Thoracic aorta (tissue), 2 donors: ENCODE data around the gene SMYD2. TPM values are rescaled to one million over a fixed set of nuclear protein-coding genes. Genes with fewer than 3 reads are reported as not detected.

Experiments used
- ATAC-seq: fragments of 150-250 bp; one replicate; pipeline ENCODE4 v1.8.0; 2017; ENCODE audit warnings: low read depth; ENCODE audit not compliant: insufficient number of reproducible peaks, low FRiP score
- DNase-seq: peaks from one replicate; pipeline ENCODE4 v3.0.0-alpha.2; 2020; ENCODE audit warnings: low spot score
- H3K27ac ChIP-seq, 2 donors: fragments of 200-600 bp; sonication (generic); 1 replicate in 1 of 2; 2 replicates in 1 of 2; pipeline ENCODE4 v1.5.1; 2016; ENCODE audit warnings: mild to moderate bottlenecking in 2 of 2, moderate library complexity in 2 of 2
- H3K27me3 ChIP-seq: fragments of 200-600 bp; sonication (generic); replicated peaks from 2 replicates; pipeline ENCODE4 v1.6.0; 2016; ENCODE audit warnings: mild to moderate bottlenecking; ENCODE audit not compliant: insufficient read depth
- H3K36me3 ChIP-seq: fragments of 200-600 bp; sonication (generic); one replicate; pipeline ENCODE4 v1.5.1; 2016
- H3K4me1 ChIP-seq, 2 donors: fragments of 200-600 bp; sonication (generic); 1 replicate in 1 of 2; 2 replicates in 1 of 2; pipeline versions ENCODE4 v1.5.1 to v1.6.0; 2016; ENCODE audit warnings: low read depth in 2 of 2, mild to moderate bottlenecking in 1 of 2; ENCODE audit not compliant: control insufficient read depth in 1 of 2
- H3K4me3 ChIP-seq: fragments of 200-600 bp; sonication (generic); 2 replicates; pipeline ENCODE4 v1.5.1; 2016; ENCODE audit warnings: mild to moderate bottlenecking
- H3K9me3 ChIP-seq: fragments of 200-600 bp; sonication (generic); 2 replicates; pipeline ENCODE4 v1.5.1; 2016
- total RNA-seq, 2 donors: library from RNA; depleted of rRNA; stranded (reverse); fragments of >200 nt; gene quantifications; one replicate each; pipeline versions ENCODE4 v1.1.0 to v1.2.3, GENCODE V29; 2016
- TF ChIP-seq, protein P1 (sequence below): fragments of 200-600 bp; sonication (generic); IDR thresholded peaks from one replicate; pipeline ENCODE4 v1.5.1; 2019; ENCODE audit warnings: antibody characterized with exemption

SMYD2 gene
- total RNA-seq, 2 donors from 2014 or later, result 10.9 to 13.4 TPM

DNA sequence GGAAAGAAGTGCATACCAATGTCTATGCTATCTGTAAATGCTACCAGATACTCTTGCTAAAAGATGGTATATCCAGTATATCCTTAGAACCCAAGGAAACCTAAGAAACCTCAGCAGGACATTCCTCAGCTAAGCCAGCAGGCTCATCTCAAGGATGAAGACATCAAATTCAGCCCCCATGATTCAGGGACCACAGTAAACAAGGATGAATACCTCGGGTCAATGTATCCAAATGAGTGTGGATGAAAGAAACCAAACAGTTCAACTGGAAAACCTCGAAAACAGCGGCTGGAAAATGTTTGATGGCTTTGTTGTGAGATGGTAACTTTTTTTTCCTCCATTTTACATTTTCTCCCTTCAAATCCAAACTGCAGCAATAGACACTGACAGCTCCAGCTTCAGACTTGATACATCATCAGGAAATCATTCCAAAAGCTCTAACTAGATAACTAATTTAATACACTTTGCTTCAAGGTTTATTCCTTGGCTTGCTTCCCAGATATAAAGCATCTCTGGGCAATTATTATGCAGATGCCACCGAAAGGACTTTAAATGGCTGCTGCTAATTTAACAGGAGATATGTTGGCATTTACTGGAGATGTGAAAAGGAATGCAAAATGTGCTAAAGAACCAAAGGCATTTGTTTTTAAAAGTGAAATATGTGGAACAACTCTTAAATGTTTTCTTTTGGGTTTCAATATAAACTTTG is 73.6 kb downstream of the SMYD2 start:
- H3K27ac ChIP-seq, result no peak overlapping the region
- H3K4me3 ChIP-seq, result no peak overlapping the region
- H3K27me3 ChIP-seq, result no peaks in the 10 kb centered on the region
- no peaks in the 10 kb centered on the region for H3K4me1 ChIP-seq
- peaks cover 11% of the 10 kb centered on the region for H3K36me3 ChIP-seq
- no peaks in the 10 kb centered on the region for H3K9me3 ChIP-seq
- ATAC-seq (no peak), DNase-seq (no peak)
- TF ChIP-seq, protein P1, sequence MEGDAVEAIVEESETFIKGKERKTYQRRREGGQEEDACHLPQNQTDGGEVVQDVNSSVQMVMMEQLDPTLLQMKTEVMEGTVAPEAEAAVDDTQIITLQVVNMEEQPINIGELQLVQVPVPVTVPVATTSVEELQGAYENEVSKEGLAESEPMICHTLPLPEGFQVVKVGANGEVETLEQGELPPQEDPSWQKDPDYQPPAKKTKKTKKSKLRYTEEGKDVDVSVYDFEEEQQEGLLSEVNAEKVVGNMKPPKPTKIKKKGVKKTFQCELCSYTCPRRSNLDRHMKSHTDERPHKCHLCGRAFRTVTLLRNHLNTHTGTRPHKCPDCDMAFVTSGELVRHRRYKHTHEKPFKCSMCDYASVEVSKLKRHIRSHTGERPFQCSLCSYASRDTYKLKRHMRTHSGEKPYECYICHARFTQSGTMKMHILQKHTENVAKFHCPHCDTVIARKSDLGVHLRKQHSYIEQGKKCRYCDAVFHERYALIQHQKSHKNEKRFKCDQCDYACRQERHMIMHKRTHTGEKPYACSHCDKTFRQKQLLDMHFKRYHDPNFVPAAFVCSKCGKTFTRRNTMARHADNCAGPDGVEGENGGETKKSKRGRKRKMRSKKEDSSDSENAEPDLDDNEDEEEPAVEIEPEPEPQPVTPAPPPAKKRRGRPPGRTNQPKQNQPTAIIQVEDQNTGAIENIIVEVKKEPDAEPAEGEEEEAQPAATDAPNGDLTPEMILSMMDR, result no peak

DNA sequence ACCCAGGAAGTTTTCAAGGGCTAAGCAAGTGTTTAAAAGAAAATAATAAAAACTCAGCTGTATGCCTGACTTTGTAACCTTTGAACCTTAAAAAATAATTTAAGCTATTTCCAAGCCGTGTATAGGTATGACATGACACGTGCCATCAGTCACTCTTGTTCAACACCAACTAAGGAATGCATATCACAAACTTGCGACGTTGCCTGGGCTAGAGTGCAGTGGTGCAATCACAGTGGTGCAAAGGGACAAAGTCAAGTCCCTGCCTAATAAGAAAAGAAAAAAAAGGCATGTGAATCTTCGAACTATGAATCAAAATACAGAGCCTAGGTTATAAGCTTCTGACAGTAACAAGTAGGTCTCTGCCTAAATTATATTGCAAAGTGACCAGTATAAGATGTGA is 79.2 kb downstream of the SMYD2 start:
- TF ChIP-seq, protein P1, result no peak
- Histone ChIP-seq H3K36me3 (peaks cover 8% of the 10 kb centered on the region), H3K4me1 (peaks cover 5 to 34% of the 10 kb centered on the region in 2 donors), H3K4me3 (no peak overlapping the region), H3K9me3 (no peaks in the 10 kb centered on the region), H3K27me3 (no peaks in the 10 kb centered on the region), H3K27ac (no peak overlapping the region)
- DNase-seq (no peak), ATAC-seq (no peak)

GRCh38 chr1:214360525-214361164 is 79.7 kb downstream of the SMYD2 start:
- H3K4me3 ChIP-seq, result no peak overlapping the region
- peak overlapping the region in 1 of 2 donors; percentile 77 for H3K27ac ChIP-seq
- no peaks in the 10 kb centered on the region for H3K27me3 ChIP-seq
- H3K36me3 ChIP-seq, result peaks cover 8% of the 10 kb centered on the region
- H3K9me3 ChIP-seq, result no peaks in the 10 kb centered on the region
- TF ChIP-seq, protein P1, result no peak
- ATAC-seq (no peak), DNase-seq (no peak)
- peaks cover 5 to 34% of the 10 kb centered on the region in 2 donors for H3K4me1 ChIP-seq

- H3K4me3 ChIP-seq, result no peak overlapping the region
- H3K27me3 ChIP-seq, result no peaks in the 10 kb centered on the region
- H3K9me3 ChIP-seq, result no peaks in the 10 kb centered on the region
- no peak for DNase-seq
- no peak for ATAC-seq
- peaks cover 5 to 34% of the 10 kb centered on the region in 2 donors for H3K4me1 ChIP-seq
- peaks cover 4% of the 10 kb centered on the region for H3K36me3 ChIP-seq
- TF ChIP-seq, protein P1, result no peak
- peak overlapping the region; percentile 53 to 77 for H3K27ac ChIP-seq
These were observed 80.7 kb downstream of the SMYD2 start for GRCh38 chr1:214361636-214362035.

- Histone ChIP-seq H3K9me3 (no peaks in the 10 kb centered on the region), H3K27ac (peak overlapping the region; percentile 74 to 77), H3K27me3 (no peaks in the 10 kb centered on the region), H3K36me3 (peaks cover 4% of the 10 kb centered on the region), H3K4me3 (no peak overlapping the region), H3K4me1 (peaks cover 5 to 34% of the 10 kb centered on the region in 2 donors)
- TF ChIP-seq, protein P1, result no peak
- DNase-seq (no peak), ATAC-seq (peak; percentile 70)
These were observed 81.4 kb downstream of the SMYD2 start for GRCh38 chr1:214362188-214362882.
